Keratinocyte (primary cell): ENCODE measurements around the gene CTRB1.

Experiments used
- EZH2 ChIP-seq: IDR thresholded peaks from one replicate; pipeline ENCODE4 v1.6.1; 2012; ENCODE audit warnings: inconsistent platforms, mild to moderate bottlenecking, low read length, moderate library complexity
- TF ChIP-seq, protein P1 (sequence below), 3 experiments: IDR thresholded peaks in 1 of 3; conservative IDR thresholded peaks in 1 of 3; optimal IDR thresholded peaks in 1 of 3; 2 replicates in 2 of 3; 3 replicates in 1 of 3; pipeline versions ENCODE3 to v1.5.1; 2011; ENCODE audit warnings: low read length in 3 of 3, mild to moderate bottlenecking in 3 of 3, moderate library complexity in 2 of 3, control low read depth in 1 of 3, inconsistent platforms in 1 of 3; ENCODE audit not compliant: insufficient read depth in 2 of 3; ENCODE audit errors: extremely low read depth in 1 of 3

DNA sequence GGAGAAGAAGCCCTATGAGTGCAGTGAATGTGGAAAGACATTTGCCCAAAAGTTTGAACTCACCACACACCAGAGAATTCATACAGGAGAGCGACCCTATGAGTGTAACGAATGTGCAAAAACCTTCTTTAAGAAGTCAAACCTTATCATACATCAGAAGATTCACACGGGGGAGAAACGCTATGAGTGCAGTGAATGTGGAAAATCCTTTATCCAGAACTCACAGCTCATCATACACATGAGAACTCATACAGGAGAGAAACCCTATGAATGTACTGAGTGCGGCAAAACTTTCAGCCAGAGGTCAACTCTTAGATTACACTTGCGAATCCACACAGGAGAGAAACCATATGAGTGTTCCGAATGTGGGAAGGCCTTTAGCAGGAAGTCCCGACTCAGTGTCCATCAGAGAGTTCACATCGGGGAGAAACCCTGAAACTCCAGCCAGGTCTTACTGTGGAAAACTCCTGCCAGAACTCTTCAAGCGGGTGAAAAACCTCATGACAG is 48.8 kb upstream of the CTRB1 start:
- TF ChIP-seq EZH2: no peak
- TF ChIP-seq, protein P1, sequence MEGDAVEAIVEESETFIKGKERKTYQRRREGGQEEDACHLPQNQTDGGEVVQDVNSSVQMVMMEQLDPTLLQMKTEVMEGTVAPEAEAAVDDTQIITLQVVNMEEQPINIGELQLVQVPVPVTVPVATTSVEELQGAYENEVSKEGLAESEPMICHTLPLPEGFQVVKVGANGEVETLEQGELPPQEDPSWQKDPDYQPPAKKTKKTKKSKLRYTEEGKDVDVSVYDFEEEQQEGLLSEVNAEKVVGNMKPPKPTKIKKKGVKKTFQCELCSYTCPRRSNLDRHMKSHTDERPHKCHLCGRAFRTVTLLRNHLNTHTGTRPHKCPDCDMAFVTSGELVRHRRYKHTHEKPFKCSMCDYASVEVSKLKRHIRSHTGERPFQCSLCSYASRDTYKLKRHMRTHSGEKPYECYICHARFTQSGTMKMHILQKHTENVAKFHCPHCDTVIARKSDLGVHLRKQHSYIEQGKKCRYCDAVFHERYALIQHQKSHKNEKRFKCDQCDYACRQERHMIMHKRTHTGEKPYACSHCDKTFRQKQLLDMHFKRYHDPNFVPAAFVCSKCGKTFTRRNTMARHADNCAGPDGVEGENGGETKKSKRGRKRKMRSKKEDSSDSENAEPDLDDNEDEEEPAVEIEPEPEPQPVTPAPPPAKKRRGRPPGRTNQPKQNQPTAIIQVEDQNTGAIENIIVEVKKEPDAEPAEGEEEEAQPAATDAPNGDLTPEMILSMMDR (optimal IDR thresholded peaks at IDR 0.05 in 1 of 3, IDR thresholded peaks at IDR 0.05 in 1 of 3, conservative IDR thresholded peaks at IDR 0.05 in 1 of 3; ENCODE audit: extremely low read depth in 1 of 3, insufficient read depth in 2 of 3, low read length in 3 of 3): no peak
